ENCODE results near the gene MORF4L1. TPM values are rescaled to one million over a fixed set of nuclear protein-coding genes. Genes with fewer than 3 reads are reported as not detected.
A peak's percentile ranks its signal among the peaks of the same experiment; 100 is the strongest.
"Not testable (repeated sequence)": the region's sequence is repeated elsewhere in the genome, so short reads cannot be mapped to it uniquely, and the experiment has no call there.

The MORF4L1 gene
- total RNA-seq, 2 donors from 2014 or later, result 94.2 to 152 TPM

GRCh38 chr15:78873793-78874765 is 1.4 kb downstream of the MORF4L1 start:
- ATAC-seq (peak; percentile 19), DNase-seq (peak in 2 of 4 donors; percentile 35 to 43)
- 0% methylated on average over 38 of the region's 38 CpGs for WGBS, 2 donors
- intact Hi-C loops (cut with DNase I), result no loop called here
- H3K9me3 ChIP-seq, result no peaks in the 10 kb centered on the region
- peaks cover 46% of the 10 kb centered on the region for H3K4me1 ChIP-seq
- peak overlapping the region; percentile 98 to 99 (median 98) for H3K27ac ChIP-seq
- H3K36me3 ChIP-seq (replicated peaks in 1 of 2; ENCODE audit: insufficient read depth in 1 of 2, low read depth in 2 of 2), result no peaks in the 10 kb centered on the region
- TF ChIP-seq POLR2A (IDR thresholded peaks at IDR 0.05) (no peak), CTCF (IDR thresholded peaks at IDR 0.05) (peak in 1 of 7 experiments; percentile 1)
- H3K4me3 ChIP-seq, result peak overlapping the region; percentile 76 to 96
- no peaks in the 10 kb centered on the region for H3K27me3 ChIP-seq

DNA sequence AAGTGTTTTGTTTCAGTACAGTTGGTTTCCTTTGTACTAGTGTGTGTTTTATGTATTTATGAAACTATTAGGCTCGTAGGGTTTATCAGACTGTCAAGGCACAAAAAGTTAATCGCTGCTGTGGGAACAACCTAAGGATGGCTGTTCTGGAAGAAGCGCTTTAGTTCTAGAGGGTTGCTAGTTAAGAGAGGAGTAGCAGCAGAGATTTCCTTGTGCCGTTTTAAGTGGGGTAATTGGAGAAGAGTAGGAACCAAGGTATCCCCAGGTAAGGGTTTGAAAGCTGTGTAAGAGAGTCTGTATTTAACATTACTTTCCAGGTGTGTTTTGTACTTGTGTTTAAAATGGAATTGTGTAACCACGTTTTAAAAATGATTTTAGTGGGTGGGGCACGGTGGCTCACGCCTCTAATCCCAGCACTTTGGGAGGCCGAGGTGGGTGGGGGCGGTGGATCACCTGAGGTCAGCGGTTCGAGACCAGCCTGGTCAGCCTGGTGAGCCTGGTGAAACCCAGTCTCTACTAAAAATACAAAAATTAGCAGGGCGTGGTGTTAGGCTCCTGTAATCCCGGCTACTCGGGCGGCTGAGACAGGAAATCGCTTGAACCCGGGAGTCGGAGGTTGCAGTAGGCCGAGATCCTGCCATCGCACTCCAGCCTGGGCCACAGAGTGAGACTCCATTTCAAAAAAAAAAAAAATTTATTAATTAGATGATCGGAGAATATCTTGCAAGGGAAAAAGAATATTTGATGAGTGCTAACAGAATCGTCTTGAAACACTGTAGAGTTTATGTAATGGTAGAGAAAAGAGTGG is 2.6 kb downstream of the MORF4L1 start:
- no peak for ATAC-seq
- Histone ChIP-seq H3K4me1 (peaks cover 58% of the 10 kb centered on the region), H3K4me3 (no peak overlapping the region), H3K9me3 (no peaks in the 10 kb centered on the region), H3K27ac (peak overlapping the region in 2 of 4 donors; percentile 98 to 99), H3K27me3 (no peaks in the 10 kb centered on the region), H3K36me3 (replicated peaks in 1 of 2; ENCODE audit: insufficient read depth in 1 of 2, low read depth in 2 of 2) (no peaks in the 10 kb centered on the region)
- intact Hi-C loops (cut with DNase I), result no loop called here
- 61 to 73% methylated on average over 22 of the region's 22 CpGs for WGBS, 2 donors
- TF ChIP-seq POLR2A (IDR thresholded peaks at IDR 0.05) (no peak), CTCF (IDR thresholded peaks at IDR 0.05) (no peak)
- no peak for DNase-seq

DNA sequence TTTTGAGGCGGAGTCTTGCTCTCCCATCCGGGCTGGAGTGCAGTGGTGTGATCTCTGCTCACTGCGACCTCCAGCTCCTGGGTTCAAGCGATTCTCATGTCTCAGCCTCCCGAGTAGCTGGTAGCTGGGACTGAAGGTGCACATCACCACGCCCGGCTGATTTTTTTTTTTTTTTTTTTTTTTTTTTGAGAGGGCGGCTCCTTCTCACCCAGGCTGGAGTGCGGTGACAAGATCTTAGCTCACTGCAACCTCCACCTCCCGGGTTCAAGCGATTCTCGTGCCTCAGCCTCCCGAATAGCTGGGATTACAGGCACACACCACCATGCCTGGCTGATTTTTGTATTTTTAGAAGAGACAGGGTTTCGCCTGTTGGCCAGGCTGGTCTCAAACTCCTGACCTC is 4.3 kb downstream of the MORF4L1 start:
- H3K4me3 ChIP-seq; H3K36me3 ChIP-seq (replicated peaks in 1 of 2; ENCODE audit: insufficient read depth in 1 of 2, low read depth in 2 of 2); ATAC-seq; intact Hi-C loops (cut with DNase I); H3K27ac ChIP-seq; H3K9me3 ChIP-seq; H3K27me3 ChIP-seq; DNase-seq: not testable (repeated sequence)
- 80 to 93% methylated on average over 13 to 14 of the region's 14 CpGs for WGBS, 2 donors
- H3K4me1 ChIP-seq, result peaks cover 74% of the 10 kb centered on the region

- ATAC-seq (no peak), DNase-seq (no peak)
- Histone ChIP-seq H3K27me3 (no peaks in the 10 kb centered on the region), H3K4me1 (peaks cover 72% of the 10 kb centered on the region), H3K27ac (no peak overlapping the region), H3K4me3 (no peak overlapping the region), H3K9me3 (no peaks in the 10 kb centered on the region), H3K36me3 (replicated peaks in 1 of 2; ENCODE audit: insufficient read depth in 1 of 2, low read depth in 2 of 2) (peaks cover 0 to 1% of the 10 kb centered on the region in 2 donors)
- 27 to 29% methylated on average over 1 of the region's 1 CpG for WGBS, 2 donors
- TF ChIP-seq CTCF (IDR thresholded peaks at IDR 0.05) (no peak), POLR2A (IDR thresholded peaks at IDR 0.05) (no peak)
- intact Hi-C loops (cut with DNase I), result no loop called here
These were observed 5.7 kb downstream of the MORF4L1 start for GRCh38 chr15:78878356-78878755.

All from body of pancreas (tissue), 4 donors.